Small intestine (tissue), 7 donors: ENCODE data around the gene SKI. TPM values are rescaled to one million over a fixed set of nuclear protein-coding genes. Genes with fewer than 3 reads are reported as not detected.
"Not testable (repeated sequence)": the region's sequence is repeated elsewhere in the genome, so short reads cannot be mapped to it uniquely, and the experiment has no call there.

Experiments
- DNase-seq, 2 donors: peaks; one replicate each; pipeline versions ENCODE4 v3.0.0 to v3.0.0-alpha.2; 2013
- FAIRE-seq: peaks from 2 replicates; lab custom pipeline; 2012; peaks lifted over from hg19 to GRCh38; lab: Jason Lieb, UNC
- H3K27ac ChIP-seq, 3 donors: one replicate each; pipeline ENCODE4 v1.5.1; 2013; ENCODE audit warnings: low read length in 2 of 3, mild to moderate bottlenecking in 2 of 3, control low read depth in 1 of 3, inconsistent platforms in 1 of 3, low read depth in 1 of 3, moderate library complexity in 1 of 3
- H3K27me3 ChIP-seq, 3 donors: one replicate each; pipeline ENCODE4 v1.6.1; 2013; ENCODE audit warnings: low read length in 3 of 3, inconsistent platforms in 1 of 3; ENCODE audit not compliant: control insufficient read depth in 3 of 3, insufficient read depth in 3 of 3
- H3K36me3 ChIP-seq, 3 donors: one replicate each; pipeline ENCODE4 v1.6.1; 2013; ENCODE audit warnings: low read length in 3 of 3, inconsistent platforms in 1 of 3, low read depth in 1 of 3, mild to moderate bottlenecking in 1 of 3, moderate library complexity in 1 of 3; ENCODE audit not compliant: control insufficient read depth in 3 of 3, insufficient read depth in 2 of 3
- H3K4me1 ChIP-seq, 3 donors: one replicate each; pipeline ENCODE4 v1.6.1; 2013; ENCODE audit warnings: low read length in 2 of 3, inconsistent platforms in 1 of 3, low read depth in 1 of 3, mild to moderate bottlenecking in 1 of 3, moderate library complexity in 1 of 3; ENCODE audit not compliant: control insufficient read depth in 3 of 3, insufficient read depth in 2 of 3
- H3K4me3 ChIP-seq, 3 donors: one replicate each; pipeline ENCODE4 v1.5.1; 2013; ENCODE audit warnings: low read length in 3 of 3, control low read depth in 1 of 3, inconsistent platforms in 1 of 3, low read depth in 1 of 3, mild to moderate bottlenecking in 1 of 3, moderate library complexity in 1 of 3
- H3K9me3 ChIP-seq, 2 donors: one replicate each; pipeline ENCODE4 v1.6.1; 2013; ENCODE audit warnings: low read depth in 1 of 2, low read length in 1 of 2; ENCODE audit not compliant: control insufficient read depth in 2 of 2, insufficient read depth in 1 of 2
- WGBS, 3 donors: extraction: QIAGEN DNeasy Blood & Tissue Kit; methylation state at CpG; one replicate each; pipeline ENCODE4 v1.1.7; 2013; 5-methylcytosine and 5-hydroxymethylcytosine counted together
- polyA plus RNA-seq, 4 donors: library from polyadenylated mRNA; stranded (reverse) in 3 of 4; unstranded in 1 of 4; fragments of 200-250 nt in 3 of 4; fragments of 120-200 nt in 1 of 4; gene quantifications; one replicate each; pipeline versions ENCODE4 v1.2.1 to v1.2.3, GENCODE V29; 2013
- donor health status: healthy with polysubstance abuse.
- donor health status: control.
- donor health status: control.
- donor health status: Bipolar disorder and iron deficiency.
- donor health status: healthy.

Gene SKI
- polyA plus RNA-seq, 4 donors: 4.2 to 45.1 (median 11.6) TPM

DNA sequence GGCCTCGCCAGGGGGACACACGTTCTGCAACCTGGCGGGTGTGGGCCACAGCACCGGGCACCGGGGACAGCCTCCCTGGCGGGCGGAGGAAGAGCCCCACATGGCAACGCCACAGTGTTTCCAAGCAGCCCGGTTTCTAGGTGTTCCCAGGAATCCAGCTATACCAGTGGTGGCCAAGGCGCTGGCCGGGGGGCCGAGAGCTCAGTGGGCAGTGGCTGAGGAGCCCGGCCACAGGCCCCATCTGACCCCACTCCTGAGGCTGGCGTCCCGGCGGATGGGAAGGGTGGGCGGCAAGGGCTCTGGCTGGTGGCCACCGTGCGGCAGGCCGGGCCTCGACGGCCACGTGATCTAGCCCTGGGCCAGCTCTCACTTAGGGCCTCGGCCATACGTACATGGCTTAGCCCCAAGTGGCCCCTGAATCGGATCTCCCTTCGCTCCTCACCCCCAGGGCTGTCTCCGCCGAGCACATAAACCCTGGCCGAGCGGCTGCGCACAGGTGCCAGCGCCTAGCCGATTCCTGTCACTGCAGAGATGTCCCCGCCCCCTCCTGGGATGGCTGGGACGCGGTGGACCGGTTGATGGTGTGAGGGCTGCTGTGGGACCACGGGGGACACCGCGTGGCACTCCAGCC lies 94.6 kb downstream of the SKI start:
- DNase-seq (no peak), FAIRE-seq (no peak)
- H3K4me3 ChIP-seq: no peak overlapping the region
- no peaks in the 10 kb centered on the region for H3K36me3 ChIP-seq
- peaks cover 0 to 23% (median 0%) of the 10 kb centered on the region in 3 donors for H3K4me1 ChIP-seq
- peak overlapping the region in 2 of 3 donors; percentile 21 to 77 for H3K27ac ChIP-seq
- no peaks in the 10 kb centered on the region for H3K9me3 ChIP-seq
- peaks cover 0 to 15% (median 4%) of the 10 kb centered on the region in 3 donors for H3K27me3 ChIP-seq
- WGBS, 3 donors: 64 to 72% (median 71%) methylated on average over 31 to 41 of the region's 41 CpGs

DNA sequence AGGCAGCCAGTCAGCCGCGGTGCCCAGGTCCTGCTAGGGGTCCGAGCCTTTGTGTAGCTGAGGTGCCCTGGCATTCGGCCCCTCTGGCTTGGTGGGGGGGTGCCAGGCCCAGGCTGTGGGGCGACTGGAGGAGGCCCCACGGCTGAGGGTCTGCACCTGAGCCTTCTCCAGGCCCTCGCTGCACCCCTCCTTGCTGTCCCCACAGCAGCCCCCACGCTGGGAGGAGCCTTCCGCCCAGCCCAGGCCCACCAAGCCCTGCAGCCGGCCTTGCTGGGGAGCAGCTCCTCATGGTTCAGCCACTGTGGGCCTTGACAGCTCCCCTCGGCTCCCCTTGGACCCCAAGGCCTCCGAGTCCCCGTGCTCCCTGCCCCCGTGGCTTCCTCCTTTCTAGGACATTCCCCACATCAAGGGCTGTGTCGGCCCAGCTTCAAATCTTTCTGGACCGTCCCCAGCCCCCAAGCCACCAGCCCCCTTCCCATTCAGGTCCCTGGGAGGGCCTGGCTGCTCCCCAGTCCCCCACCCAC lies 95.4 kb downstream of the SKI start:
- peaks cover 0 to 23% (median 0%) of the 10 kb centered on the region in 3 donors for H3K4me1 ChIP-seq
- peaks cover 0 to 15% (median 4%) of the 10 kb centered on the region in 3 donors for H3K27me3 ChIP-seq
- DNase-seq (no peak), FAIRE-seq (no peak)
- 82 to 89% (median 84%) methylated on average over 15 to 16 of the region's 16 CpGs for WGBS, 3 donors
- H3K27ac ChIP-seq: peak overlapping the region in 1 of 3 donors; percentile 77
- no peaks in the 10 kb centered on the region for H3K9me3 ChIP-seq
- no peaks in the 10 kb centered on the region for H3K36me3 ChIP-seq
- H3K4me3 ChIP-seq: no peak overlapping the region

DNA sequence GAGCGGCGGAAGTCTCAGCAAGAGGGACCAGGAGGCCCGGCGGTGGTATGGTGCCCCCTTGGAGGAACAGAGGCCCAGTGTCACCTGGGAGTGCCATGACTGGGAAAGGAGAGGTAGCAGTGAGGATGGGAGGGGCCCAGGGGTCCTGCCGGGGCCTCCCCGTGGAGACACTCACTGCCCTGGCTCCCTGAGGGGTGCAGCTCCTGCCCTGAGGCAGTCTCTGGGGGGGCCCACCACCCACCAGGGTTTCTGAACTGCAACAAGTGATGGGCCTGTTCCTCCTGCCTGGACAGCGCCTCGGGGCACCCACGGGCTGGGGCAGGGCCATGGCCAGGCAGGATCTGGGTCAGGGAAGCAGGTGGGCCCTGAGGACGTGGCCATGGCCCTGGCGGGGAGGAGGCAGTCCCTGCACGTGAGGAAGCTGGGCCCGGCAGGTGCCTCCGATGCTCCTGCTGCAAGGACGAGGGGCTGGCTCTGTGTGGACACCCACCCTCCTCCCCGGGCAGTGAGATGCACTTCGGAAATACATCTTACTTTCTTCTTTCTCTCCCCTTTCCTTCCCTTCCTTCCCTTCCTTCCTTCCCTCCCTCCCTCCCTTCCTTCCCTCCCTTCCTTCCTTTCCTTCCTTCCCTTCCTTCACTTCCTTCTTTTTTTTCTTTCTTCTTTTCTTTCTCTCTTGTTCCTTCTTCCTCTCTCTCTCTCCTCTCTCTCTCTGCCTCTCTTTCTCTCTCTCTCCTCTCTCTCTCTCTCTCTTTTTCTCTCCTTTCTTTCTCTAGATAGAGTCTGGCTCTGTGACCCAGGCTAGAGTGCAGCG lies 96.6 kb downstream of the SKI start:
- DNase-seq: no peak
- no peaks in the 10 kb centered on the region for H3K9me3 ChIP-seq
- no peak overlapping the region for H3K27ac ChIP-seq
- H3K36me3 ChIP-seq: no peaks in the 10 kb centered on the region
- H3K4me3 ChIP-seq: no peak overlapping the region
- peaks cover 0 to 23% (median 0%) of the 10 kb centered on the region in 3 donors for H3K4me1 ChIP-seq
- 80 to 87% (median 85%) methylated on average over 16 to 18 of the region's 18 CpGs for WGBS, 3 donors
- peaks cover 0 to 15% (median 4%) of the 10 kb centered on the region in 3 donors for H3K27me3 ChIP-seq
- no peak for FAIRE-seq

DNA sequence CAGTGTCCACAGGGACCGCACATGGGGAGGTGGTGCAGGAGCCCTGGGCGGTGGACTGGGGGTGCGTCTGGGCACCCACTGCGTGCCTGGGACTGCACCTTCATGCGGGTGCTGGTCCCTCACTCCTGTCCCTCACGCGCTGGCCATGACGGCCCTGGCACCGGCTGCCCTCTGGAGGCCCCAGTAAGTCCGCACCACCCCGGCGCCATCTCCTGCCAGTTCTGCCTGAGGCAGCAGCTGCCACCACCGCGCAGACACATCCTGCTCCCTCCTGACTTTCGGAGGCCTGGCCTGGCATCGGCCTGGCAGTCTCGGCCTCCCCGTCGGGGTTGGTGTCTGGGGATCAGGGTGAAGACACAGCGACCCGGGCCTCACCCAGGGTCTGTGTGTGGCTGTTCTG lies 98.4 kb downstream of the SKI start:
- Histone ChIP-seq H3K27ac (no peak overlapping the region), H3K9me3 (no peaks in the 10 kb centered on the region), H3K27me3 (peaks cover 0 to 12% (median 0%) of the 10 kb centered on the region in 3 donors), H3K36me3 (no peaks in the 10 kb centered on the region), H3K4me3 (no peak overlapping the region), H3K4me1 (peaks cover 0 to 14% (median 0%) of the 10 kb centered on the region in 3 donors)
- no peak for FAIRE-seq
- DNase-seq: no peak
- 85 to 89% (median 87%) methylated on average over 21 of the region's 21 CpGs for WGBS, 3 donors

DNA sequence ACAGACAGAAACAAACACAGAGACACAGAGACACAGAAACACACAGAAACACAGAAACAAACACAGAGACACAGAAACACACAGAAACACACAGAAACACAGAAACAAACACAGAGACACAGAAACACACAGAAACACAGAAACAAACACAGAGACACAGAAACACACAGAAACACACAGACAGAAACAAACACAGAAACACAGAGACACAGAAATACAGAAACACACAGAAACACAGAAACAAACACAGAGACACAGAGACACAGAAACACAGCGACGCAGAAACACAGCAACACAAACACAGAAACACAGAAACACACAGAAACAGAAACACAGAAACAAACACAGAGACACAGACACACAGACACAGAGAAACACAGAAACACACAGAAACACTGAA lies 99.0 kb downstream of the SKI start:
- 87 to 98% (median 88%) methylated on average over 2 of the region's 2 CpGs for WGBS, 3 donors
- FAIRE-seq: peak; percentile 91
- H3K27ac ChIP-seq, H3K9me3 ChIP-seq, H3K4me3 ChIP-seq, H3K36me3 ChIP-seq, H3K4me1 ChIP-seq, H3K27me3 ChIP-seq, DNase-seq: not testable (repeated sequence)

DNA sequence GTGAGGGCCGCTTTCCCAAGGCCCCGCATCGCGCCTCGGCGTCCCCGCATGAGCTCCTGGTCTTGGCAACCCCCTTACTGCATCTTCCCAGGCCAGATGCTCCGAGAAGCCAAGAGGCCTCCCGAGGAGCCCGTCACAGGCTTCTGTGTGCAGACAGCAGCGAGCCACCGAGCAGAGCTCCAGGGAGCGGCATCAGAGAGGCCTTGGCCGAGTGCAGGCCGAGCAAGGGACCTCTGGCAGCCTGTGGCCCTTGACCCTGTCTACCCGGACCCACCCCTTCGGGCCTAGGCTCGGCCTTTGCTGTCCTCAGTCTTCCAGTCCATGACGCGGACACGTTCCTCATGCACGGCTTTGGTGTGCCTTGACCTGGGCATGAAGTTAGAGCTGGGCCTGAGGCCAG lies 99.7 kb downstream of the SKI start:
- Histone ChIP-seq H3K27ac (no peak overlapping the region), H3K4me1 (peaks cover 0 to 1% (median 0%) of the 10 kb centered on the region in 3 donors), H3K36me3 (no peaks in the 10 kb centered on the region), H3K27me3 (peaks cover 0 to 1% (median 0%) of the 10 kb centered on the region in 3 donors), H3K9me3 (no peaks in the 10 kb centered on the region), H3K4me3 (no peak overlapping the region)
- no peak for FAIRE-seq
- no peak for DNase-seq
- 82 to 91% (median 87%) methylated on average over 22 of the region's 22 CpGs for WGBS, 3 donors

DNA sequence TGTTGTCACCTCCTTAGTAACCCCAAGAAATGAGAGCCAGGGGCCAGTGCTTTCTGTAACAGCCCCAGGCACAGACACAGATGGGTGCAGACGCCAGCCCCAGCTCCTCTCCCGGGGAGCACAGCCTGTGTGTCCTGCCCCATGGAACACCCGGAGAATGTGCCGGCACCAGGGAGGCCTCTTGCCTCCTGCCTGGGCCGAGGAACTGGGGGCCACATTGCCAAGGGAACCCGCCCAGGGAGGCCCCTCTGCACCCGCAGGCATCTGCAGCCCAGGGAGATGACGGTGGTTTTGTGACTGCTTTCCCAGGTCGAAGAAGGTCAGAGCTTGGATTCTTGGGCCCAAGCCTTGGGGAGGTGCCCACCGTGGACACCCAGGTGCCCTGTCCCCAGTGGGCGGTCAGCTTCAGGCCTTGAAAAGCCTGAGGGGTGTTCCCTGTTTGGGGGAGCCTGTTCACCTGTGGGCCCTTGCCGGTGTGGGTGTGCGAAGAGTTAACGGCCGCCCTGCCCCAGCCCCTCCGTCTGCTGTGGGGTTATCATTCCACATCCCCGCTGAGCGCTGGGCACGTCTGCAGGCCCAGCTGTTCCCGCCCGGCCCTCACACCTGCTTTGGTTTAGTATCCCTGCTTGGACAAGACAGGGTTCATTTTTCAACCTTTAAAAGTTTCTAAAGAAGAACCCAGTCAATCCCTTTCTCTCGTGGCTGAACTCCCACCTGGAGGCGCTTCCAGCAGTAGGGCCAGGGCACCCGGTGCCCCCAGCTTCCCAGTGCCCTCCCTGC lies 100.7 kb downstream of the SKI start:
- 72 to 84% (median 77%) methylated on average over 24 of the region's 24 CpGs for WGBS, 3 donors
- no peak overlapping the region for H3K27ac ChIP-seq
- FAIRE-seq: no peak
- H3K27me3 ChIP-seq: no peaks in the 10 kb centered on the region
- DNase-seq: no peak
- H3K36me3 ChIP-seq: no peaks in the 10 kb centered on the region
- no peaks in the 10 kb centered on the region for H3K9me3 ChIP-seq
- H3K4me1 ChIP-seq: no peaks in the 10 kb centered on the region
- no peak overlapping the region for H3K4me3 ChIP-seq

DNA sequence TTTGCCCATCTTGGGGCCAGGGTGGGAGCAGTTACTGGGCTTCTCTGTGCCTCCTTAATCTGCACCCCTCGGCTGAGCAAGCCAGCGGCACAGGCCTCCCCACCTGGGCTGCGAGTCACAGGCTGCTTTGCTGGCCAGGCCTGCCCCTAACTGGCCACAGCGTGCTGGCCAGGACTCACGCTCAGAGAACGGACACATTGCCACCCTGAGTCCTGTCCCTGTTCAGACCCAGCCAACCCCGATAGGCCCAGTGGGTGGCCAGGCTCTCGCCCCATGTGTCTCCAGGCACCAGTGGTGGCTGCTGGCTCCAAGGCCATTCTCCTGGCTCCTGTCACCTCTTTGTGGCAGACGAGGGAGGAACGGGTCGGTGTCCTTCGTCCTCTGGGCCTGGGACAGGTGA lies 101.9 kb downstream of the SKI start:
- 78 to 89% (median 79%) methylated on average over 12 of the region's 12 CpGs for WGBS, 3 donors
- Histone ChIP-seq H3K27me3 (no peaks in the 10 kb centered on the region), H3K4me3 (no peak overlapping the region), H3K4me1 (no peaks in the 10 kb centered on the region), H3K36me3 (no peaks in the 10 kb centered on the region), H3K9me3 (no peaks in the 10 kb centered on the region), H3K27ac (peak overlapping the region in 1 of 3 donors; percentile 33)
- FAIRE-seq (no peak), DNase-seq (no peak)
